PC-3 (cell line): Measurements from ENCODE around the gene MAML2. TPM values are rescaled to one million over a fixed set of nuclear protein-coding genes. Genes with fewer than 3 reads are reported as not detected.
A peak's percentile ranks its signal among the peaks of the same experiment; 100 is the strongest.

Source experiments
- ATAC-seq: fragments of 200-7000 bp; cut with Tn5 transposase; 2 replicates; pipeline ENCODE4 v1.9.1; 2020; ENCODE audit warnings: mild to moderate bottlenecking, moderate library complexity
- BruUV-seq: library from RNA; stranded (reverse); fragments of 400-500 nt; replicated peaks from 2 replicates; lab custom pipeline; 2021; lab: Mats Ljungman, UMichigan
- CTCF ChIA-PET: fragments of 300-600 bp; sonication (Branson Sonifier 250); formaldehyde crosslinking; loops from one replicate; lab custom pipeline; 2022; ENCODE audit warnings: antibody characterized with exemption; lab: Charles Lee
- POLR2A ChIA-PET: fragments of 300-600 bp; sonication (Branson Sonifier 250); formaldehyde crosslinking; loops from one replicate; lab custom pipeline; 2022; ENCODE audit warnings: antibody characterized with exemption; ENCODE audit not compliant: unreplicated experiment; lab: Charles Lee
- DNase-seq: peaks from one replicate; pipeline ENCODE4 v3.0.0-alpha.2; 2015
- H2AFZ ChIP-seq: fragments of 300-600 bp; sonication (generic); 2 replicates; pipeline ENCODE4 v1.6.0; 2016; ENCODE audit warnings: antibody characterized with exemption, low read length
- H3F3A ChIP-seq: fragments of 300-600 bp; sonication (generic); one replicate; pipeline ENCODE4 v1.6.0; 2017; ENCODE audit warnings: antibody characterized with exemption, low read length, control low read depth, mild to moderate bottlenecking; ENCODE audit not compliant: unreplicated experiment
- H3K27ac ChIP-seq: fragments of 300-600 bp; sonication (generic); 2 replicates; pipeline ENCODE4 v1.5.1; 2016; ENCODE audit warnings: mild to moderate bottlenecking, low read length
- H3K27me3 ChIP-seq: fragments of 300-600 bp; sonication (generic); 2 replicates; pipeline ENCODE4 v1.6.1; 2016; ENCODE audit warnings: low read length, mixed read lengths
- H3K36me3 ChIP-seq: fragments of 300-600 bp; sonication (generic); 2 replicates; pipeline ENCODE4 v1.6.1; 2016; ENCODE audit warnings: low read depth, mixed run types, low read length, mixed read lengths
- H3K4me1 ChIP-seq: fragments of 300-600 bp; sonication (generic); 2 replicates; pipeline ENCODE4 v1.5.1; 2016; ENCODE audit warnings: low read length; ENCODE audit not compliant: insufficient read depth
- H3K4me2 ChIP-seq: fragments of 300-600 bp; sonication (generic); 2 replicates; pipeline ENCODE4 v1.6.0; 2016; ENCODE audit warnings: low read length
- H3K4me3 ChIP-seq: fragments of 300-600 bp; sonication (generic); 2 replicates; pipeline ENCODE4 v1.5.1; 2016; ENCODE audit warnings: mild to moderate bottlenecking, low read length, mixed read lengths
- H3K79me2 ChIP-seq: fragments of 300-600 bp; sonication (generic); 2 replicates; pipeline ENCODE4 v1.6.1; 2017; ENCODE audit warnings: low read length, mixed read lengths
- H3K9ac ChIP-seq: fragments of 300-600 bp; sonication (generic); 2 replicates; pipeline ENCODE4 v1.6.0; 2016; ENCODE audit warnings: mild to moderate bottlenecking, low read length
- H3K9me2 ChIP-seq: fragments of 300-600 bp; sonication (generic); replicated peaks from 2 replicates; pipeline ENCODE4 v1.6.1; 2016; ENCODE audit warnings: mixed run types, low read length, mixed read lengths
- H3K9me3 ChIP-seq: fragments of 300-600 bp; sonication (generic); 2 replicates; pipeline ENCODE4 v1.6.1; 2016; ENCODE audit warnings: low read length, mixed read lengths
- H4K20me1 ChIP-seq: fragments of 300-600 bp; sonication (generic); 2 replicates; pipeline ENCODE4 v1.6.1; 2016; ENCODE audit warnings: low read length, mixed read lengths
- EZH2 ChIP-seq: fragments of 300-600 bp; sonication (generic); IDR thresholded peaks from one replicate; pipeline ENCODE4 v1.6.1; 2017; ENCODE audit warnings: antibody characterized with exemption, mild to moderate bottlenecking, low read length; ENCODE audit not compliant: unreplicated experiment
- EZH2phosphoT487 ChIP-seq: fragments of 300-600 bp; sonication (generic); IDR thresholded peaks from 2 replicates; pipeline ENCODE4 v1.6.1; 2018; ENCODE audit warnings: mild to moderate bottlenecking, antibody characterized with exemption, low read length, borderline replicate concordance
- intact Hi-C: fragments of 100-400 bp; cut with micrococcal nuclease; formaldehyde crosslinking; loops from 2 replicates; pipeline ENCODE4 v1.9.0; 2023
- total RNA-seq: library from RNA; depleted of rRNA; stranded (reverse); fragments of >200 nt; gene quantifications from 2 replicates; pipeline ENCODE4 v1.2.3, GENCODE V29; 2014
- TF ChIP-seq, protein P1 (sequence below): fragments of 300-600 bp; sonication (generic); conservative IDR thresholded peaks from 2 replicates; pipeline ENCODE4 v1.5.1; 2017; ENCODE audit warnings: antibody characterized with exemption, low read depth, mild to moderate bottlenecking, low read length

Gene MAML2
- total RNA-seq, 1 experiment from 2014 or later: 10.9 TPM

DNA sequence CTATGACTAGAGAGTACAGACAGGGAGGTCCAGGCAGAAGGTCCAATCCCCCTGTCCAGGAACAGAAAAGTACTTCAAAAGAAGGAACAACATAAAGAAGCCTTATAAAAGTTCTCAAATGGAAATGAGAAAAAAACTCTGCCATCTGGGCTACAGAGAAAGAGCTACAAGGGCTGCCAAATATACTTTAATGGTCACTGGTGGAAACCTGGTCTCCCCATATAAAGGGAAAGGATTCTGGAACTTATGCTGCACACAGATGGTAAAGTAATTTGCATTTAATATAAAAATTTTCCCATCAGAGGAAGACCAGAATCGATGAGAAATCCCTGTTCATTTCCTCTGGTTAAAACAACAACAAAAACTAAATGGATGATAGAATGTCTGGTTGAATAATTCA lies 299.7 kb downstream of the MAML2 start:
- no peaks in the 10 kb centered on the region for H3K36me3 ChIP-seq
- no peak overlapping the region for H3K9ac ChIP-seq
- no peak for ATAC-seq
- H3K4me1 ChIP-seq: peaks cover 8% of the 10 kb centered on the region
- H3K27me3 ChIP-seq: no peaks in the 10 kb centered on the region
- TF ChIP-seq, protein P1, sequence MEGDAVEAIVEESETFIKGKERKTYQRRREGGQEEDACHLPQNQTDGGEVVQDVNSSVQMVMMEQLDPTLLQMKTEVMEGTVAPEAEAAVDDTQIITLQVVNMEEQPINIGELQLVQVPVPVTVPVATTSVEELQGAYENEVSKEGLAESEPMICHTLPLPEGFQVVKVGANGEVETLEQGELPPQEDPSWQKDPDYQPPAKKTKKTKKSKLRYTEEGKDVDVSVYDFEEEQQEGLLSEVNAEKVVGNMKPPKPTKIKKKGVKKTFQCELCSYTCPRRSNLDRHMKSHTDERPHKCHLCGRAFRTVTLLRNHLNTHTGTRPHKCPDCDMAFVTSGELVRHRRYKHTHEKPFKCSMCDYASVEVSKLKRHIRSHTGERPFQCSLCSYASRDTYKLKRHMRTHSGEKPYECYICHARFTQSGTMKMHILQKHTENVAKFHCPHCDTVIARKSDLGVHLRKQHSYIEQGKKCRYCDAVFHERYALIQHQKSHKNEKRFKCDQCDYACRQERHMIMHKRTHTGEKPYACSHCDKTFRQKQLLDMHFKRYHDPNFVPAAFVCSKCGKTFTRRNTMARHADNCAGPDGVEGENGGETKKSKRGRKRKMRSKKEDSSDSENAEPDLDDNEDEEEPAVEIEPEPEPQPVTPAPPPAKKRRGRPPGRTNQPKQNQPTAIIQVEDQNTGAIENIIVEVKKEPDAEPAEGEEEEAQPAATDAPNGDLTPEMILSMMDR: no peak
- no peak for TF ChIP-seq EZH2phosphoT487
- no peak for TF ChIP-seq EZH2
- DNase-seq: no peak
- no TSS peak for BruUV-seq
- H2AFZ ChIP-seq: no peak overlapping the region
- no peaks in the 10 kb centered on the region for H4K20me1 ChIP-seq
- no peak overlapping the region for H3K4me3 ChIP-seq
- ChIA-PET POLR2A (no interaction called here), CTCF (no interaction called here)
- intact Hi-C loops: no loop called here
- no peaks in the 10 kb centered on the region for H3K79me2 ChIP-seq
- H3K4me2 ChIP-seq: no peak overlapping the region
- no peaks in the 10 kb centered on the region for H3K9me3 ChIP-seq
- H3F3A ChIP-seq: peaks cover 4% of the 10 kb centered on the region
- no peak overlapping the region for H3K27ac ChIP-seq
- H3K9me2 ChIP-seq: no peaks in the 10 kb centered on the region

DNA sequence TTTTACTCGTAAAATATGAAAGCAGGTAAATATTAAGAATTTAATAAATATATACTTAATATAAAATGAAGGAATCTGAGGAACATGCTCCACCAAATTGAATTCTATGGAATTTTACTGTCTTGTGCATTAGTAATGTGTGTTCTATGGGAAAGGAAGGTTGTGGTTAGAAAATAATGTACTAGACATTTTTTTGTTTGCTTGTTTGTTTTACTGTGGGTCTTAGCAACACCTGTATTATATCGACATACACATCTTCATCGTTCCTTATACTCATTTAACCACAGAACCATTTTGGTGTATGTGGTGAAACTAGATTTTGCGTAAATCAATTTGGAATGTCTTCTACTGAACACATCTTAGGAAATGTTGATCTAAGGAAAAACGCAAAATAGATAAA lies 304.9 kb downstream of the MAML2 start:
- peak; percentile 45 for ATAC-seq
- H3K9me3 ChIP-seq: no peaks in the 10 kb centered on the region
- CTCF ChIA-PET: interaction anchor here (1.0 to 1.4 kb wide), 5 partner anchors 9 to 305 kb away, joined by 3 to 11 read pairs (median 5); partner anchors contain the start of gene MAML2
- no peak for TF ChIP-seq EZH2phosphoT487
- TF ChIP-seq, protein P1: no peak
- TF ChIP-seq EZH2: no peak
- H3K9ac ChIP-seq: peak overlapping the region; percentile 74
- H3K79me2 ChIP-seq: no peaks in the 10 kb centered on the region
- peak overlapping the region; percentile 82 for H3K4me2 ChIP-seq
- intact Hi-C loops: loop anchor here (5.0 kb wide), 2 partner anchors 61 to 246 kb away; partner anchors contain the start of gene CEP57
- POLR2A ChIA-PET: interaction anchor here (0.6 to 1.1 kb wide), 2 partner anchors 200 to 305 kb away, joined by 4 read pairs; partner anchors contain the start of gene MAML2
- BruUV-seq: no TSS peak
- H3K9me2 ChIP-seq: no peaks in the 10 kb centered on the region
- H2AFZ ChIP-seq: no peak overlapping the region
- no peaks in the 10 kb centered on the region for H3K36me3 ChIP-seq
- peak overlapping the region; percentile 53 for H3K4me3 ChIP-seq
- peak; percentile 87 for DNase-seq
- no peaks in the 10 kb centered on the region for H4K20me1 ChIP-seq
- peaks cover 43% of the 10 kb centered on the region for H3K4me1 ChIP-seq
- no peaks in the 10 kb centered on the region for H3K27me3 ChIP-seq
- H3F3A ChIP-seq: peaks cover 4% of the 10 kb centered on the region
- H3K27ac ChIP-seq: peak overlapping the region; percentile 91

DNA sequence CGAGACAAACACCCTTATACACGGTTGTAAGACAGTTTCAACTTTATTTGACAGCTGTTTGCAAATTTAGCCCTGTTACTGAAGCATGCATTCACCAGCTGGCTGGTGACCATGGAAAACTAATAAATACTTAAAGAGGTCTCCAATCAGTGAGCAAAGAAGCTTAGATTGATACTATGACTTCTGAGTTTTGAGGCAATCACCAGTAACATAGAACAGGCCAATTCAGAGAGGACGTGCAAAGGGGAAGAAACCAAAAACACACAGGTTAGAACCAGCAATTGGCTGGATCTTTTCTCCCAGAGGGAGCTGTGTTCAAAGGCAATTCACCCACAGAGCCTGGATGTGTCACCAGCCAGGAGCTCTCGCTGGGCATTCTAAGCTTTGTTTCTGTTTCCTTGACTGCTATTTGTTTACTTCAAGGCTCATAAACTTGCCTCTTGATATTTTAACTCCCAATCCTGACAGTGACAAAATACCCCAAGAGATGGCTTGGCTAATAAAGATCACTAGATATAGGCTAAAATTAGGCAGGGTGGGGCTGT lies 305.5 kb downstream of the MAML2 start:
- Histone ChIP-seq H3K79me2 (no peaks in the 10 kb centered on the region), H3F3A (peaks cover 4% of the 10 kb centered on the region), H3K27me3 (no peaks in the 10 kb centered on the region), H3K27ac (peak overlapping the region; percentile 91), H3K9me2 (no peaks in the 10 kb centered on the region), H3K9ac (peak overlapping the region; percentile 74), H3K4me1 (peaks cover 49% of the 10 kb centered on the region), H3K36me3 (no peaks in the 10 kb centered on the region), H3K9me3 (no peaks in the 10 kb centered on the region), H4K20me1 (no peaks in the 10 kb centered on the region), H3K4me2 (peak overlapping the region; percentile 82), H2AFZ (peak overlapping the region; percentile 68), H3K4me3 (peak overlapping the region; percentile 53)
- CTCF ChIA-PET: interaction anchor here (1.0 to 1.4 kb wide), 5 partner anchors 9 to 306 kb away, joined by 3 to 11 read pairs (median 5); partner anchors contain the start of gene MAML2
- ATAC-seq (peak; percentile 69), DNase-seq (peak; percentile 95)
- intact Hi-C loops: loop anchor here (1.0 to 5.0 kb wide), 5 partner anchors 60 to 351 kb away; partner anchors contain the start of genes CCDC82, CEP57 and MAML2
- no peak for TF ChIP-seq EZH2
- TF ChIP-seq, protein P1: peak; percentile 53
- BruUV-seq: TSS peak; percentile 49
- POLR2A ChIA-PET: interaction anchor here (0.6 to 1.1 kb wide), 2 partner anchors 200 to 306 kb away, joined by 4 read pairs; partner anchors contain the start of gene MAML2
